GM18502 (cell line): ENCODE measurements around the gene NEU3.
"Not testable (repeated sequence)": the region's sequence is repeated elsewhere in the genome, so short reads cannot be mapped to it uniquely, and the experiment has no call there.

Source experiments
- ATAC-seq: cut with Tn5 transposase; IDR thresholded peaks from one replicate; pipeline ENCODE4 v1.9.1; 2021; ENCODE audit warnings: mild to moderate bottlenecking; ENCODE audit not compliant: unreplicated experiment, poor library complexity

Gene NEU3

GRCh38 chr11:74981888-74982287 lies 6.8 kb upstream of the NEU3 start:
- ATAC-seq, result no peak

GRCh38 chr11:74984070-74984469 lies 4.7 kb upstream of the NEU3 start:
- no peak for ATAC-seq

GRCh38 chr11:74984730-74985129 lies 4.0 kb upstream of the NEU3 start:
- ATAC-seq, result no peak

- peak; percentile 6 for ATAC-seq
These were observed 516 bp downstream of the NEU3 start for GRCh38 chr11:74989260-74989638.

- ATAC-seq, result not testable (repeated sequence)
These were observed 1.4 kb downstream of the NEU3 start for GRCh38 chr11:74990150-74990549.

GRCh38 chr11:74990941-74991340 lies 2.2 kb downstream of the NEU3 start:
- ATAC-seq, result no peak

GRCh38 chr11:74992852-74993251 lies 4.1 kb downstream of the NEU3 start:
- ATAC-seq, result peak; percentile 36

- ATAC-seq, result no peak
These were observed 12.2 kb downstream of the NEU3 start for GRCh38 chr11:75000975-75001354.

GRCh38 chr11:75001686-75002085 lies 13.0 kb downstream of the NEU3 start:
- ATAC-seq, result no peak

GRCh38 chr11:75002516-75002915 lies 13.8 kb downstream of the NEU3 start:
- no peak for ATAC-seq

GRCh38 chr11:75004215-75004614 lies 15.5 kb downstream of the NEU3 start:
- no peak for ATAC-seq

GRCh38 chr11:75011357-75011756 lies 22.6 kb downstream of the NEU3 start:
- no peak for ATAC-seq

- ATAC-seq, result no peak
These were observed 23.1 kb downstream of the NEU3 start for GRCh38 chr11:75011872-75012271.

GRCh38 chr11:75013051-75013450 lies 24.3 kb downstream of the NEU3 start:
- no peak for ATAC-seq

GRCh38 chr11:75014129-75014528 lies 25.4 kb downstream of the NEU3 start:
- ATAC-seq, result no peak

GRCh38 chr11:75019200-75019599 lies 30.5 kb downstream of the NEU3 start:
- not testable (repeated sequence) for ATAC-seq

- ATAC-seq, result not testable (repeated sequence)
These were observed 31.6 kb downstream of the NEU3 start for GRCh38 chr11:75020328-75020727.

- ATAC-seq, result peak; percentile 37
These were observed 33.6 kb downstream of the NEU3 start for GRCh38 chr11:75022296-75022695.

- ATAC-seq, result peak; percentile 62
These were observed 34.1 kb downstream of the NEU3 start for GRCh38 chr11:75022759-75023396.

GRCh38 chr11:75023446-75024067 lies 34.8 kb downstream of the NEU3 start:
- ATAC-seq, result no peak

- ATAC-seq, result no peak
These were observed 35.3 kb downstream of the NEU3 start for GRCh38 chr11:75024068-75024449.

- ATAC-seq, result no peak
These were observed 36.1 kb downstream of the NEU3 start for GRCh38 chr11:75024764-75025211.
